Measurements from ENCODE around the gene MC1R.
A peak's percentile ranks its signal among the peaks of the same experiment; 100 is the strongest.
"Not testable (repeated sequence)": the region's sequence is repeated elsewhere in the genome, so short reads cannot be mapped to it uniquely, and the experiment has no call there.

MC1R gene

GRCh38 chr16:89914642-89915285, 3.9 kb upstream of the MC1R start:
- DNase-seq (ENCODE audit: low spot score), result not testable (repeated sequence)

- no peak for DNase-seq (ENCODE audit: low spot score)
Observed at GRCh38 chr16:89915303-89916232, 3.1 kb upstream of the MC1R start.

GRCh38 chr16:89917773-89918452, 749 bp upstream of the MC1R start:
- DNase-seq (ENCODE audit: low spot score), result peak; percentile 70

GRCh38 chr16:89919535-89920406, 1.1 kb downstream of the MC1R start:
- DNase-seq (ENCODE audit: low spot score), result no peak

- no peak for DNase-seq (ENCODE audit: low spot score)
Observed at GRCh38 chr16:89920723-89921122, 2.1 kb downstream of the MC1R start.

- no peak for DNase-seq (ENCODE audit: low spot score)
Observed at GRCh38 chr16:89921131-89921701, 2.6 kb downstream of the MC1R start.

- peak; percentile 93 for DNase-seq (ENCODE audit: low spot score)
Observed at GRCh38 chr16:89921702-89922476, 3.2 kb downstream of the MC1R start.

- DNase-seq (ENCODE audit: low spot score), result peak; percentile 91
Observed at GRCh38 chr16:89922477-89922883, 3.8 kb downstream of the MC1R start.

GRCh38 chr16:89922884-89923639, 4.4 kb downstream of the MC1R start, which contains the start of gene TUBB3:
TSS of gene TUBB3 (plus strand) at chr16:89923342. CDS start at chr16:89923402, 60 bp downstream.
- peak; percentile 96 for DNase-seq (ENCODE audit: low spot score)

GRCh38 chr16:89923640-89924296, 5.1 kb downstream of the MC1R start:
- DNase-seq (ENCODE audit: low spot score), result no peak

- no peak for DNase-seq (ENCODE audit: low spot score)
Observed at GRCh38 chr16:89924297-89924924, 5.7 kb downstream of the MC1R start.

GRCh38 chr16:89924925-89925307, 6.3 kb downstream of the MC1R start:
- DNase-seq (ENCODE audit: low spot score), result no peak

- no peak for DNase-seq (ENCODE audit: low spot score)
Observed at GRCh38 chr16:89925596-89926079, 7.0 kb downstream of the MC1R start.

- no peak for DNase-seq (ENCODE audit: low spot score)
Observed at GRCh38 chr16:89931305-89931896, 12.7 kb downstream of the MC1R start.

GRCh38 chr16:89931964-89932363, 13.3 kb downstream of the MC1R start:
- DNase-seq (ENCODE audit: low spot score), result no peak

- DNase-seq (ENCODE audit: low spot score), result not testable (repeated sequence)
Observed at GRCh38 chr16:89934019-89934418, 15.4 kb downstream of the MC1R start.

- DNase-seq (ENCODE audit: low spot score), result no peak
Observed at GRCh38 chr16:89934611-89935553, 16.2 kb downstream of the MC1R start.

All from AG08395 (cell line).